Vagina (tissue), 2 donors: ENCODE measurements around the gene FIZ1. TPM values are rescaled to one million over a fixed set of nuclear protein-coding genes. Genes with fewer than 3 reads are reported as not detected.

Source experiments
- DNase-seq, 2 donors: peaks; one replicate each; pipeline ENCODE4 v3.0.0-alpha.2; 2017; ENCODE audit errors: extremely low spot score in 2 of 2
- H3K27ac ChIP-seq: fragments of 200-600 bp; sonication (generic); one replicate; pipeline ENCODE4 v1.5.1; 2019
- H3K27me3 ChIP-seq: fragments of 200-600 bp; sonication (generic); one replicate; pipeline ENCODE4 v1.5.1; 2019
- H3K36me3 ChIP-seq, 2 donors: fragments of 200-600 bp; sonication (generic); one replicate each; pipeline ENCODE4 v1.5.1; 2017 to 2019
- H3K4me1 ChIP-seq: fragments of 200-600 bp; sonication (generic); one replicate; pipeline ENCODE4 v1.5.1; 2019
- H3K4me3 ChIP-seq, 2 donors: fragments of 200-600 bp; sonication (generic); 1 replicate in 1 of 2; 2 replicates in 1 of 2; pipeline ENCODE4 v1.5.1; 2016 to 2019
- H3K9me3 ChIP-seq: fragments of 200-600 bp; sonication (generic); one replicate; pipeline ENCODE4 v1.5.1; 2019
- POLR2A ChIP-seq, 2 donors: fragments of 450-650 bp; IDR thresholded peaks; one replicate each; pipeline ENCODE4 v1.6.1; 2017; ENCODE audit warnings: antibody characterized with exemption in 2 of 2, mild to moderate bottlenecking in 2 of 2, moderate library complexity in 2 of 2
- POLR2AphosphoS5 ChIP-seq, 2 donors: sonication (generic); formaldehyde crosslinking; IDR thresholded peaks; one replicate each; pipeline ENCODE4 v1.9.0; 2017; ENCODE audit warnings: antibody characterized with exemption in 2 of 2, mild to moderate bottlenecking in 2 of 2, low read depth in 1 of 2; ENCODE audit not compliant: insufficient read depth in 1 of 2
- intact Hi-C: fragments of 100-400 bp; cut with DNase I; formaldehyde crosslinking; loops from one replicate; pipeline ENCODE4 v1.15.1; 2023
- total RNA-seq: library from RNA; depleted of rRNA; stranded (reverse); fragments of >200 nt; gene quantifications from one replicate; pipeline ENCODE4 v1.2.3, GENCODE V29; 2016
- TF ChIP-seq, protein P1 (sequence below), 3 experiments: fragments of 450-650 bp in 2 of 3; fragments of 200-600 bp in 1 of 3; sonication (generic) in 1 of 3; IDR thresholded peaks; one replicate each; pipeline ENCODE4 v1.5.1; 2017 to 2019; ENCODE audit warnings: antibody characterized with exemption in 3 of 3, mild to moderate bottlenecking in 2 of 3, moderate library complexity in 2 of 3

FIZ1 gene
- total RNA-seq, 1 donor from 2014 or later: 5.4 TPM

- H3K4me1 ChIP-seq: peaks cover 65% of the 10 kb centered on the region
- intact Hi-C loops: no loop called here
- H3K27ac ChIP-seq: no peak overlapping the region
- no peaks in the 10 kb centered on the region for H3K9me3 ChIP-seq
- no peaks in the 10 kb centered on the region for H3K36me3 ChIP-seq
- TF ChIP-seq POLR2AphosphoS5 (IDR thresholded peaks at IDR 0.05; ENCODE audit: insufficient read depth in 1 of 2, low read depth in 1 of 2) (no peak), POLR2A (IDR thresholded peaks at IDR 0.05) (no peak)
- TF ChIP-seq, protein P1, sequence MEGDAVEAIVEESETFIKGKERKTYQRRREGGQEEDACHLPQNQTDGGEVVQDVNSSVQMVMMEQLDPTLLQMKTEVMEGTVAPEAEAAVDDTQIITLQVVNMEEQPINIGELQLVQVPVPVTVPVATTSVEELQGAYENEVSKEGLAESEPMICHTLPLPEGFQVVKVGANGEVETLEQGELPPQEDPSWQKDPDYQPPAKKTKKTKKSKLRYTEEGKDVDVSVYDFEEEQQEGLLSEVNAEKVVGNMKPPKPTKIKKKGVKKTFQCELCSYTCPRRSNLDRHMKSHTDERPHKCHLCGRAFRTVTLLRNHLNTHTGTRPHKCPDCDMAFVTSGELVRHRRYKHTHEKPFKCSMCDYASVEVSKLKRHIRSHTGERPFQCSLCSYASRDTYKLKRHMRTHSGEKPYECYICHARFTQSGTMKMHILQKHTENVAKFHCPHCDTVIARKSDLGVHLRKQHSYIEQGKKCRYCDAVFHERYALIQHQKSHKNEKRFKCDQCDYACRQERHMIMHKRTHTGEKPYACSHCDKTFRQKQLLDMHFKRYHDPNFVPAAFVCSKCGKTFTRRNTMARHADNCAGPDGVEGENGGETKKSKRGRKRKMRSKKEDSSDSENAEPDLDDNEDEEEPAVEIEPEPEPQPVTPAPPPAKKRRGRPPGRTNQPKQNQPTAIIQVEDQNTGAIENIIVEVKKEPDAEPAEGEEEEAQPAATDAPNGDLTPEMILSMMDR (IDR thresholded peaks at IDR 0.05): no peak
- no peaks in the 10 kb centered on the region for H3K27me3 ChIP-seq
- no peak for DNase-seq
- H3K4me3 ChIP-seq: no peak overlapping the region
These were observed 38.2 kb upstream of the FIZ1 start for GRCh38 chr19:55637534-55637933.

- no peak for DNase-seq
- Histone ChIP-seq H3K36me3 (no peaks in the 10 kb centered on the region), H3K27me3 (no peaks in the 10 kb centered on the region), H3K9me3 (no peaks in the 10 kb centered on the region), H3K27ac (no peak overlapping the region), H3K4me1 (peaks cover 57% of the 10 kb centered on the region), H3K4me3 (no peak overlapping the region)
- intact Hi-C loops: no loop called here
- TF ChIP-seq POLR2A (IDR thresholded peaks at IDR 0.05) (no peak), POLR2AphosphoS5 (IDR thresholded peaks at IDR 0.05; ENCODE audit: insufficient read depth in 1 of 2, low read depth in 1 of 2) (no peak)
- TF ChIP-seq, protein P1 (IDR thresholded peaks at IDR 0.05): no peak
These were observed 37.4 kb upstream of the FIZ1 start for GRCh38 chr19:55636723-55637122.

- peak overlapping the region; percentile 91 to 99 for H3K4me3 ChIP-seq
- TF ChIP-seq POLR2A (IDR thresholded peaks at IDR 0.05): no peak
- no peak for TF ChIP-seq POLR2AphosphoS5 (IDR thresholded peaks at IDR 0.05; ENCODE audit: insufficient read depth in 1 of 2, low read depth in 1 of 2)
- TF ChIP-seq, protein P1 (IDR thresholded peaks at IDR 0.05): no peak
- peak overlapping the region; percentile 98 for H3K27ac ChIP-seq
- no peaks in the 10 kb centered on the region for H3K27me3 ChIP-seq
- DNase-seq: no peak
- H3K36me3 ChIP-seq: no peaks in the 10 kb centered on the region
- peaks cover 53% of the 10 kb centered on the region for H3K4me1 ChIP-seq
- no peaks in the 10 kb centered on the region for H3K9me3 ChIP-seq
- intact Hi-C loops: no loop called here
These were observed 36.6 kb upstream of the FIZ1 start for GRCh38 chr19:55635856-55636440.

DNA sequence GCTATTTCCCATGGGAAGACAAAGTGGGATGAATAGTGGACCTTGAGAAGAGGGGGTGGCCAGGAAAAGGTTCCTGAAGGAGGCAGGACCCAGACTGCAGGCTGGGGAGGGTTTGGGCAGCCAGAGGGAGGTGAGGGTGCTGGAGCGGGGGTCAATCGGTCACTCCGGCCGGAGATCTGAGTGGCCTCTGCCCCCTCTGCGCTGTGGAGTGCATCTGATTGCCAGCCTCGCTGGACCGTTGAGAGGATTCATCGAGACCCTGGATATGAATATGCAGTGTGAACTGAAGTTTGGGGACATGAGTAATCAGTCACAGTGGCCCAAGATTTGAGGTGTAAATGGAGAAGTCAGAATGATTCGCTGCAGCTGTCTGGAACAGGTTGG is 36.0 kb upstream of the FIZ1 start:
- intact Hi-C loops: no loop called here
- TF ChIP-seq POLR2AphosphoS5 (IDR thresholded peaks at IDR 0.05; ENCODE audit: insufficient read depth in 1 of 2, low read depth in 1 of 2) (no peak), POLR2A (IDR thresholded peaks at IDR 0.05) (no peak)
- TF ChIP-seq, protein P1 (IDR thresholded peaks at IDR 0.05): no peak

GRCh38 chr19:55633861-55634260 is 34.5 kb upstream of the FIZ1 start:
- Histone ChIP-seq H3K27ac (no peak overlapping the region), H3K4me1 (peaks cover 34% of the 10 kb centered on the region), H3K4me3 (no peak overlapping the region), H3K9me3 (no peaks in the 10 kb centered on the region), H3K27me3 (no peaks in the 10 kb centered on the region), H3K36me3 (no peaks in the 10 kb centered on the region)
- intact Hi-C loops: no loop called here
- TF ChIP-seq POLR2A (IDR thresholded peaks at IDR 0.05): no peak
- no peak for TF ChIP-seq POLR2AphosphoS5 (IDR thresholded peaks at IDR 0.05; ENCODE audit: insufficient read depth in 1 of 2, low read depth in 1 of 2)
- TF ChIP-seq, protein P1 (IDR thresholded peaks at IDR 0.05): no peak
- DNase-seq: no peak

More for the DNA sequence above, 36.0 kb upstream of the FIZ1 start:
- peak overlapping the region; percentile 98 for H3K27ac ChIP-seq
- no peaks in the 10 kb centered on the region for H3K27me3 ChIP-seq
- DNase-seq: no peak
- peak overlapping the region; percentile 91 to 99 for H3K4me3 ChIP-seq
- H3K4me1 ChIP-seq: peaks cover 48% of the 10 kb centered on the region
- H3K9me3 ChIP-seq: no peaks in the 10 kb centered on the region
- H3K36me3 ChIP-seq: no peaks in the 10 kb centered on the region
